Adrenal gland (tissue), 5 donors: ENCODE results near the gene EYA4.

ENCODE experiments used
- CTCF ChIP-seq, 6 experiments: fragments of 450-650 bp in 4 of 6; fragments of 200-600 bp in 2 of 6; sonication (generic) in 1 of 6; IDR thresholded peaks; 1 replicate in 5 of 6; 2 replicates in 1 of 6; pipeline versions ENCODE4 v1.5.1 to v1.8.0; 2016 to 2021; ENCODE audit warnings: antibody characterized with exemption in 6 of 6, mild to moderate bottlenecking in 2 of 6, moderate library complexity in 1 of 6
- POLR2A ChIP-seq, 2 donors: fragments of 450-650 bp; IDR thresholded peaks; one replicate each; pipeline ENCODE4 v1.6.1; 2017; ENCODE audit warnings: antibody characterized with exemption in 2 of 2, mild to moderate bottlenecking in 2 of 2, moderate library complexity in 1 of 2
- donor health status: DM: no; HTN: no; CAD: no.

- TF ChIP-seq POLR2A (IDR thresholded peaks at IDR 0.05) (no peak), CTCF (IDR thresholded peaks at IDR 0.05) (no peak)
These were observed 233.4 kb downstream of the EYA4 start for GRCh38 chr6:133474516-133474915.
